ENCODE results near the gene MXRA5.

DNA sequence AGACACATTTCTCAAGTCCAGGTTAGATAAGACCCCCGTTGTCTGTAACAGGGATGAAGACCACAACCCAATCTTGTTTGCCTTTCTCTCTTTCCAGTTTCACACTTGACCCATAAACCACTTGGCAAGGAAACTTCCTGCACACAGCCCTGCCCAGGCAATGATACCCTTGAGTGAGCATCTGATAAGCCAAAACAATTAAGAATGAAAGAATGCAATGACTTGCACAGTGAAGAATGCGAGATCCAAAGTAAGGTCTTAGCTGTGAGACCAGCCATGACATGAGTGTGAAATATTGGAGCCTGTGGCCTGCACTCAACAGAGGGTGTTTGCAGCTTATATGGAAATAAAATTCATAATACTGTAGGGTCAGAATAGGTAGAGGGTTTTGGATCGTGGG is 37.9 kb upstream of the MXRA5 start:
- TF ChIP-seq, protein P1, sequence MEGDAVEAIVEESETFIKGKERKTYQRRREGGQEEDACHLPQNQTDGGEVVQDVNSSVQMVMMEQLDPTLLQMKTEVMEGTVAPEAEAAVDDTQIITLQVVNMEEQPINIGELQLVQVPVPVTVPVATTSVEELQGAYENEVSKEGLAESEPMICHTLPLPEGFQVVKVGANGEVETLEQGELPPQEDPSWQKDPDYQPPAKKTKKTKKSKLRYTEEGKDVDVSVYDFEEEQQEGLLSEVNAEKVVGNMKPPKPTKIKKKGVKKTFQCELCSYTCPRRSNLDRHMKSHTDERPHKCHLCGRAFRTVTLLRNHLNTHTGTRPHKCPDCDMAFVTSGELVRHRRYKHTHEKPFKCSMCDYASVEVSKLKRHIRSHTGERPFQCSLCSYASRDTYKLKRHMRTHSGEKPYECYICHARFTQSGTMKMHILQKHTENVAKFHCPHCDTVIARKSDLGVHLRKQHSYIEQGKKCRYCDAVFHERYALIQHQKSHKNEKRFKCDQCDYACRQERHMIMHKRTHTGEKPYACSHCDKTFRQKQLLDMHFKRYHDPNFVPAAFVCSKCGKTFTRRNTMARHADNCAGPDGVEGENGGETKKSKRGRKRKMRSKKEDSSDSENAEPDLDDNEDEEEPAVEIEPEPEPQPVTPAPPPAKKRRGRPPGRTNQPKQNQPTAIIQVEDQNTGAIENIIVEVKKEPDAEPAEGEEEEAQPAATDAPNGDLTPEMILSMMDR (IDR thresholded peaks at IDR 0.05) = no peak
- no peak for TF ChIP-seq POLR2A (IDR thresholded peaks at IDR 0.05)

Measured in adrenal gland (tissue), 5 donors.